Suprapubic skin (tissue), 4 donors: Measurements from ENCODE around the gene TMEM63B.

Experiments used
- EP300 ChIP-seq: sonication (generic); formaldehyde crosslinking; IDR thresholded peaks from one replicate; pipeline ENCODE4 v1.6.1; 2017; ENCODE audit warnings: antibody characterized with exemption
- POLR2A ChIP-seq, 2 donors: fragments of 450-650 bp; IDR thresholded peaks; one replicate each; pipeline ENCODE4 v1.6.1; 2017; ENCODE audit warnings: antibody characterized with exemption in 2 of 2, mild to moderate bottlenecking in 2 of 2, moderate library complexity in 2 of 2
- POLR2AphosphoS5 ChIP-seq, 3 donors: sonication (generic); formaldehyde crosslinking; IDR thresholded peaks; one replicate each; pipeline ENCODE4 v1.6.1; 2017; ENCODE audit warnings: antibody characterized with exemption in 3 of 3
- TF ChIP-seq, protein P1 (sequence below), 2 donors: fragments of 200-600 bp in 1 of 2; fragments of 450-650 bp in 1 of 2; sonication (generic) in 1 of 2; IDR thresholded peaks; one replicate each; pipeline ENCODE4 v1.5.1; 2016 to 2019; ENCODE audit warnings: antibody characterized with exemption in 2 of 2, mild to moderate bottlenecking in 1 of 2, moderate library complexity in 1 of 2

GRCh38 chr6:44091981-44092884 is 35.1 kb upstream of the TMEM63B start:
- TF ChIP-seq POLR2AphosphoS5 (IDR thresholded peaks at IDR 0.05) (no peak), POLR2A (IDR thresholded peaks at IDR 0.05) (no peak), EP300 (no peak)
- TF ChIP-seq, protein P1, sequence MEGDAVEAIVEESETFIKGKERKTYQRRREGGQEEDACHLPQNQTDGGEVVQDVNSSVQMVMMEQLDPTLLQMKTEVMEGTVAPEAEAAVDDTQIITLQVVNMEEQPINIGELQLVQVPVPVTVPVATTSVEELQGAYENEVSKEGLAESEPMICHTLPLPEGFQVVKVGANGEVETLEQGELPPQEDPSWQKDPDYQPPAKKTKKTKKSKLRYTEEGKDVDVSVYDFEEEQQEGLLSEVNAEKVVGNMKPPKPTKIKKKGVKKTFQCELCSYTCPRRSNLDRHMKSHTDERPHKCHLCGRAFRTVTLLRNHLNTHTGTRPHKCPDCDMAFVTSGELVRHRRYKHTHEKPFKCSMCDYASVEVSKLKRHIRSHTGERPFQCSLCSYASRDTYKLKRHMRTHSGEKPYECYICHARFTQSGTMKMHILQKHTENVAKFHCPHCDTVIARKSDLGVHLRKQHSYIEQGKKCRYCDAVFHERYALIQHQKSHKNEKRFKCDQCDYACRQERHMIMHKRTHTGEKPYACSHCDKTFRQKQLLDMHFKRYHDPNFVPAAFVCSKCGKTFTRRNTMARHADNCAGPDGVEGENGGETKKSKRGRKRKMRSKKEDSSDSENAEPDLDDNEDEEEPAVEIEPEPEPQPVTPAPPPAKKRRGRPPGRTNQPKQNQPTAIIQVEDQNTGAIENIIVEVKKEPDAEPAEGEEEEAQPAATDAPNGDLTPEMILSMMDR (IDR thresholded peaks at IDR 0.05): no peak
